ENCODE results near the gene MYO9A.
"Not testable (repeated sequence)": the region's sequence is repeated elsewhere in the genome, so short reads cannot be mapped to it uniquely, and the experiment has no call there.

The MYO9A gene

GRCh38 chr15:72092691-72093090 is 25.3 kb downstream of the MYO9A start:
- DNase-seq (ENCODE audit: low read depth), result no peak

DNA sequence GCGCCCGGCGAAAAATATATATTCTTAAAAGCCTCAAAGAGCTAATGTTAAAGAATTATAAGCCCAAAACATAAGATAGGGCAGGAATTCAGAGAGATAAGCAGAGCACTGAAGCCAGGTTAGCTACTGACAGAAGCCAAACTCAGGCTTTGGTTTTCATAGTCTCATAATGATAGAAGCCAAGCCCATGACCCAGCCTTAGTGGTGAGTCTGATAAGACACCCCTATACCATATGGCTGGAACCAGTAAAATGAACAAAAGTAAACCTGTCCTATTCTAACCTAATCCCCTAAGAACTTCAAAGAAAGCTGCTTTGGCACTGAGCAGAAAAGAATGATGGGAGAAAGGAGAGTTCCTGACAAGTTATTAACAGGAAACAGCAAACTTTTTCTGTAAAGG is 25.9 kb downstream of the MYO9A start:
- no peak for DNase-seq (ENCODE audit: low read depth)

GRCh38 chr15:72086920-72087648 is 30.9 kb downstream of the MYO9A start:
- DNase-seq (ENCODE audit: low read depth), result no peak

- no peak for DNase-seq (ENCODE audit: low read depth)
Measured at GRCh38 chr15:72086010-72086697, 31.8 kb downstream of the MYO9A start.

- DNase-seq (ENCODE audit: low read depth), result no peak
Measured at GRCh38 chr15:72082176-72082575, 35.8 kb downstream of the MYO9A start.

DNA sequence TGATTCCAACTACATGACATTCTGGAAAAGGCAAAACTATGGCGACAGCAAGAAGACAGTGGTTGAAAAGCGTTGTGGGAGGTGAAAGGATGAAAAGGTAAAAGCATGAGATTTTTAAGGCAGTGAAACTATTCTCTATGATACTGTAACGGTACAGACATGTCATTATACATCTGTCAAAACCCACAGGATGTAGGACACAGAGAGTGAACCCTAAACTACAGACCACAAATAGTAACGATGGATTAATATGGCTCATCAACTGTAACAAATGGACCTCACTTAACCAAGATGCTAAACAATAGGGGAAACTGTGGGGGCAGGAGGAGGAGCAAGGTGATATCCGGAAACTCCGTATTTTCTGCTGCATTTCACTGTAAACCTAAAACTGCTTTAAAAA is 39.1 kb downstream of the MYO9A start:
- DNase-seq (ENCODE audit: low read depth), result no peak

- DNase-seq (ENCODE audit: low read depth), result no peak
Measured at GRCh38 chr15:72077950-72078349, 40.0 kb downstream of the MYO9A start.

- DNase-seq (ENCODE audit: low read depth), result no peak
Measured at GRCh38 chr15:72074335-72075060, 43.5 kb downstream of the MYO9A start.

DNA sequence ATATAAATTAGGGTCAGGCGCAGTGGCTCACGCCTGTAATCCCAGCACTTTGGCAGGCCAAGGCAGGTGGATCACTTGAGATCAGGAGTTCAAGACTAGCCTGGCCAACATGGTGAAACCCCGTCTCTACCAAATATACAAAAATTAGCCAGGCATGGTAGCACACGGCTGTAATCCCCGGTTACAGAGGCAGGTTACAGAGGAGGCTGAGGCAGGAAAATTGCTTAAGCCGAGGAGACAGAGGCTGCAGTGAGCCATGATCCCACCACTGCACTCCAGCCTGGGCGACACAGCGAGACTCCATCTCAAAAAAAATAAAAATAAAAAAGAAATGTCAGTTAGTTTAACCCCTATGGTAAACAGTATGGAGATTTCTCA is 46.5 kb downstream of the MYO9A start:
- not testable (repeated sequence) for DNase-seq (ENCODE audit: low read depth)

DNA sequence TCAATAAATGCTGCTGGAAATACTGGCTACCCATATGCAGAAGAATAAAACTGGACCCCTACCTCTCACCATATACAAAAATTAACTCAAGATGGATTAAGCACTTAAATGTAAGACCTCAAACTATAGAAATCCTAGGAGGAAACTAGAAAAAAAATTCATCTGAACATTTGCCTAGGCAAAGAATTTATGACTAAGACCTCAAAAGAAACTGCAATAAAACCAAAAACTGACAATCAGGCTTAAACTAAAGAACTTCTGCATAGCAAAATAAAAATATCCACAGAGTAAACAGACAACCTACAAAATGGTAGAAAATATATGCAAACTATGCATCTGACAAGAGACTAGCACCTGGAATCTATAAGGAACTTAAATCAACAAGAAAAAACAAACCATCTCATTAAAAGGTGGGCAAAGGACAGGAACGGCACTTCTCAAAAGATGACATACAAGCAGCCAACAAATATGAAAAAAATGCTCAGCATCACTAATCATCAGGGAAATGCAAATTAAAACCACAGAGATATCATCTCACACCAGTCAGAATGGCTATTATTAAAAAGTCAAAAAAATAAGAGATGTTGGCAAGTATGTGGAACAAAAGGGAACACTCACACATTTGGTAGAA is 47.0 kb downstream of the MYO9A start:
- no peak for DNase-seq (ENCODE audit: low read depth)

DNA sequence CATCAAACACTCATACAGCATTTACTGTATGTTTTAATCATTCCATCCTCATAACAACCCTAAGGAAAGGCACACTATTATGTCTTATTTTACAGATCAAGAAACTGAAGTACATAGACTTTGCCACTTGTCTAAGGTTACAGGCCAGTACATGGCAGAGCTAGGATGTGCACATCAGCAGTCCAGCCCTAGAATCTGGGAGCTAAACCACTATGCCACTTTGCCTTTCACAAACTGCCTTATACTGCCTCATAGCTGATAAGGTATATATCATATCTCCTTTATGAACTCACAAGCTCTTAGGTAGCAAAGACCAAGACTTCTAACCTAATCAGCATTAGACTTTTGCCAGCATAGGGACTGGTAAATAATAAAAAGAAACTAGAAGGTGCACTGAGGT is 49.1 kb downstream of the MYO9A start:
- DNase-seq (ENCODE audit: low read depth), result no peak

DNA sequence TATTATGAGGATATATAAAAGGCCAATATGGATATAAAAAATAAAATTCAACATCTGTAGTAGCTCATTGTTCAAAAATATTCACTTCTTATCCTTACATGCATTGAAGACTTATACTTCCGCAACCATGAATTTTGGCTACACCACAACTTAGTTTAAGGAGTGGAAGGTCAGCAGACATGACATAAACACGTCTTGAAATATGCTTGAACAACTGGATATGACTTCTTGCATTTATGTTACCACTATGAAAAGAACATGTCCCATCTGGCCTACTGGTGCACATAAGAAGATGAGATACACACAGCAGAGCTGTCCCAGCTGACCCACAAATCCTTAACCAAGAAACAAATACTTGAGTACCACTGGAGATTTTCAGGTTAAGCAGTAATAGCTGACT is 52.1 kb downstream of the MYO9A start:
- DNase-seq (ENCODE audit: low read depth), result no peak

DNA sequence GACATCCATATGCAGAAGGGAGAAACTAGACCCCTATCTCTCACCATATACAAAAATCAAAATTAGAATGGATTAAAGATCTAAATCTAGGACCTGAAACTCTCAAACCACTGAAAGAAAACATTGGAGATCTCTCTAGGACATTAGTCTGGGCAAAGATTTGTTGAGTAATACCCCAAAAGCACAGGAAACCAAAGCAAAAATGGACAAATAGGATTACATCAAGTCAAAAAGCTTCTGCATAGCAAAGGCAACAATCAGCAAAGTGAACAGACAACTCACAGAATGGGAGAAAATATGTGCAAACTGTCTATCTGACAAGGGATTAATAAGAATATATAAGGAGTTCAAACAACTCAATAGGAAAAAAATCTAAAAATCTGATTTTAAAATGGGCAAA is 54.8 kb downstream of the MYO9A start:
- no peak for DNase-seq (ENCODE audit: low read depth)

DNA sequence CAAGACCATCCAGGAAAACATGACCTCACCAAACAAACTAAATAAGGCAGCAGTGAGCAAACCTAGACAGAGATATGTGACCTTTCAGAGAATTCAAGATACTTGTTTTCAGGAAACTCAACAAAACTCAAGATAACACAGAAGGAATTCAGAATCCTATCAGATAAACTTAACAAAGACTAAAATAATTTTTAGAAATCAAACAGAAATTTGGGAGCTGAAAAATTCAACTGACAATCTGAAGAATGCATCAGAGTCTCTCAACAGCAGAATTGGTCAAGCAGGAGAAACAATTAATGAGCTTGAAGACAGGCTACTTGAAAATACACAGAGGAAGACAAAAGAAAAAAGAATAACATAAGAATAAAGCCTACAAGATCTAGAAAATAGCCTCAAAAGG is 55.6 kb downstream of the MYO9A start:
- no peak for DNase-seq (ENCODE audit: low read depth)

DNA sequence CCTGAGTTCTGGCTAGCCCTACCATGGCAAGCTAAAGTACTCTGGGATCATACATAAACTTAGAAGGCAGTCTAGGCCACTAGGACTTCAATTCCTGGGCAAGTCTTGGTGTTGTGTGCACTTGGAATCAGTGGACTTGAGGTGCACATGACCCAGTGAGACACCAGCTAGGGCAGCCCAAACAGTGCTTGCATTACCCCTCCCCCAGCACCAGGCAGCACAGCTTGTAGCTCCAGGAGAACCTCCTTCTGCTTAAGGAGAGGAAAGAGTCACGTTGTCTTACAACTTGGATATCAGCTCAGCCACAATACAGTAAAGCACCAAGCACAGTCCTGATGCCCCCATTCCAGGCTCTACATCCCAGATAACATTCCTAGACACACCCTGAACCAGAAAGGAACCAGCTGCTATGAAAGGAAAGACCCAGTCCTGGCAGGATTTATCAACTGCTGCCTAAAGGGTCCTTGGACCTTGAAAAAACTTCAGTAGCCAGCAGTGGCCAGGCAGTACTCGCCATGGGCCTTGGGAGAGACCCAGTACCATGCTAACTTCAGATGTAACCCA is 57.2 kb downstream of the MYO9A start:
- no peak for DNase-seq (ENCODE audit: low read depth)

DNA sequence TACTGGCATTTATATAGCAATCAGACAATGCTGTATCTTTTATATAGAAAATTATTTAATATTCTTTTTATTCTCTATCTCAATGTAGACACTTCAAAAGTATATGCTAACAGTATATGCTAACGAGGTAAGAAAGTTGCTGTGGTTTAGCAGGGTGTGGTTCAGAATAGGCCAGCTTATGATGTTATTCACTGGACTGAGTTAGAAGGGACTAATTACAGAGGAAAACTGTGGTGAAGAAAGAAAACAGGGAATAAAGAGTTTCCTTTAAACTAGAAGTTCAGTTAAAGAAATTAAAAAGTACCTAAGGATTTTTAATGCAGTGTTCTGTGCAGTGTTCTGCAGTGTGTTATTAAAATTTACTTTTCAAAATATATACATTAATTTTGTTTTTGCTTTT is 59.4 kb downstream of the MYO9A start:
- no peak for DNase-seq (ENCODE audit: low read depth)

DNA sequence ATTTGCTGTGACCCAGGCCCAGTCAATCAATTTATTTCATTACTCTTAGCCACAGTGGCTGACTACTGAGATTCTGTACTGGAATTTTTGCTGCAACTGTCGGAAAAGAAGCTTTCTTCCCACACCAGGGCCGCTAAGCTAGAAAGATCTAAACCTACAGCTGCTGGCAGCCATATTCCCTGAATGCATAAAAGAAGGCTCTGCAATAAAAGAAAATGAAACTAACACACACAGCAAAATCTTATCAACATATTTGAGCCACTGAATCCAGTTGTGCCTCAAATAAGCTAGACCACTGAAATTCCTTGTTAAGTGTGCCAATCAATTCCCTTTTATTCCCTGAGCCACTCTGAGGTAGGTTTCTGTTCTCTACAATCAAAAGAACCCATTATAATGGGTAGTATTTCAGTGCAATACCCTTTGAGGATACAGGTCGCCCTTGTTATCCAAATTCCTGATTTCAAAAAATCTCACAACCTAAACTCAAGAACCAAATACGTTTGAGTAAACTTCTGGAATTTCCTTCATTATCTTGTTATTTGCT is 60.3 kb downstream of the MYO9A start:
- DNase-seq (ENCODE audit: low read depth), result no peak

DNA sequence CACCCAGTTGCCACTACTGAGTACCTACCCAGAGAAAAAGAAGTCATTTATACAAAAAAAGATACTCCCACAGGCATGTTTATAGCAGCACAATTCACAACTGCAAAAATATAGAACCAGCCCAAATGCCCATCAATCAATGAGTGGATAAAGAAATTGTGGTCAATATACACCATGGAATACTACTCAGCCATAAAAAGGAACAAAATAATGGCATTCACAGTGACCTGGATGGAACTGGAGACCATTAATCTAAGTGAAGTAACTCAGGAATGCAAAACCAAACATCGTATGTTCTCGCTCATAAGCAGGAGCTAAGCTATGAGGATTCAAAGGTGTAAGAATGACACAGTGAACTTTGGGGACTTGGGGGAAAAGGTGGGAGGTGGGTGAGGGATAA is 61.7 kb downstream of the MYO9A start:
- not testable (repeated sequence) for DNase-seq (ENCODE audit: low read depth)

DNA sequence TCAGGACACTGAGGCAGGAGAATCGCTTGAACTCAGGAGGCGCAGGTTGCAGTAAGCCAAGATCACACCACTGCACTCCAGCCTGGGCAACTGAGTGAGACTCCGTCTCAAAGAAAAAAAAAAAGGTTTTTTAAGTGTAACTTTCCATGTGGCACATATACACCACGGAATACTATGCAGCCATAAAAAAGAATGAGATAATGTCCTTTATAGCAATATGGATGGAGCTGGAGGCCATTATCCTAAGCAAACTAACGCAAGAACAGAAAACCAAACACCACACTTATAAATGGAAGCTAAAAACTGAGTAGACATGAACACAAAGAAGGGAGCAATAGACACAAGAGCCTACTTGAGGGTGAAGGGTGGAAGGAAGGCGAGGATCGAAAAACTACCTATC is 64.7 kb downstream of the MYO9A start:
- DNase-seq (ENCODE audit: low read depth), result not testable (repeated sequence)

DNA sequence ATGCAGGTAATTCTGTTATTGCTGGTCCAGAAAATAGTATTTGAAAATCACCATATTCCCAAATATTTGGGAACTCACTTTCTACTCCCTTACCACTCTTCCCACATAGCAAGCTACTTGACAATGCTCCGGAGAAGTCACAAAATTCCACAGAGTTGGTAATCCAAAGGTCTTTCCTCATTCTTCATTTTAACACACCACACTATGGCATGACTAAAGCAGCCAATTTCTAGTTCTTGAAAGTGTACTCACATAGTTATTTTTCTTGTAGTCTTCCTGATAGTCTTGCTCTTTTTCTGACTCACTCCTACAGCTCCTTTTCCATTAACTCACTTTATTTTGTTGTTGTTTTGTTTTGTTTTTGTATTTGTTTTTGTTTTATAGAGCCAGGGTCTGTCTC is 67.2 kb downstream of the MYO9A start:
- no peak for DNase-seq (ENCODE audit: low read depth)

GRCh38 chr15:72047020-72047419 is 70.9 kb downstream of the MYO9A start:
- no peak for DNase-seq (ENCODE audit: low read depth)

DNA sequence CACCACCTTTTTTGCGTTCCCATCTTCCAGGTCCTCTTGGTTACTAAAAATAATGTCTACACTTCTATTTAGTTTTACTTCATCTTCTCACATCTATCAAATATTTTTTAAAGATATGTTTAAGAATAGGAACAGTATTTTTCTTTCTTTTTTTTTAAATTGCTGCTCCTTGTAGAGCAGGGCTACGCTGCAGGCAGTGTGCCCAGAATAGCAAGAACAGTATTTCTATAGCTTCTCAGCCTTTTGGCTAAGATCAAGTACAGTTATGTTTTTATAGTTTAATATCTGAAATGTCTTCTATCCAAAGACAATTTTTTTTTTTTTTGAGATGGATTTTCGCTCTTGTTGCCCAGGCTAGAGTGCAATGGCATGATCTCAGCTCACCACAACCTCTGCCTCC is 73.0 kb downstream of the MYO9A start:
- no peak for DNase-seq (ENCODE audit: low read depth)
